ENCODE measurements around the gene PTPRN. TPM values are rescaled to one million over a fixed set of nuclear protein-coding genes. Genes with fewer than 3 reads are reported as not detected.
"Not testable (repeated sequence)": the region's sequence is repeated elsewhere in the genome, so short reads cannot be mapped to it uniquely, and the experiment has no call there.

The PTPRN gene
- polyA plus RNA-seq (ENCODE audit: insufficient read length in 3 of 3): under 1 TPM; 0.16 to 0.27 (median 0.17) TPM
- long read RNA-seq, donor 1: 0 reads
- long read RNA-seq, donor 2: 0 reads
- long read RNA-seq, donor 3: 0 reads
- long read RNA-seq, donor 4: 0 reads
- long read RNA-seq, donor 5: 0 reads
- long read RNA-seq, donor 6: 0 reads
- long read RNA-seq, donor 7: 0 reads
- long read RNA-seq, donor 8: 0 reads
- long read RNA-seq, donor 9: 0 reads
- long read RNA-seq, donor 10: 0 reads
- long read RNA-seq, donor 11: 0 reads
- long read RNA-seq, donor 12: 0 reads
- long read RNA-seq, donor 13: 0 reads
- long read RNA-seq, donor 14: 0 reads
- long read RNA-seq, donor 15, partial matches to known transcripts: 0 of 1 reads
- long read RNA-seq, donor 15, other reads (novel, unspliced or antisense): 0 of 1 reads
- long read RNA-seq, donor 16: 0 reads

- DNase-seq: no peak
These were observed at the start of gene PTPRN for GRCh38 chr2:219309278-219309677. TSS of gene PTPRN (minus strand) at chr2:219309401. CDS start at chr2:219309332, 69 bp downstream.

GRCh38 chr2:219358170-219359075, 49.2 kb upstream of the PTPRN start:
- DNase-seq: no peak

GRCh38 chr2:219356834-219357233, 47.6 kb upstream of the PTPRN start:
- DNase-seq: no peak

- no peak for DNase-seq
These were observed 45.4 kb upstream of the PTPRN start for GRCh38 chr2:219354582-219354981.

GRCh38 chr2:219353129-219353528, 43.9 kb upstream of the PTPRN start:
- no peak for DNase-seq

- DNase-seq: peak; percentile 35
These were observed 43.3 kb upstream of the PTPRN start for GRCh38 chr2:219352448-219353023.

- DNase-seq: no peak
These were observed 41.6 kb upstream of the PTPRN start for GRCh38 chr2:219350710-219351221.

GRCh38 chr2:219350215-219350614, 41.0 kb upstream of the PTPRN start:
- no peak for DNase-seq

- peak; percentile 35 for DNase-seq
These were observed 35.7 kb upstream of the PTPRN start for GRCh38 chr2:219344751-219345430.

- DNase-seq: no peak
These were observed 26.2 kb upstream of the PTPRN start for GRCh38 chr2:219335373-219335786.

- no peak for DNase-seq
These were observed 24.9 kb upstream of the PTPRN start for GRCh38 chr2:219334076-219334475.

GRCh38 chr2:219332542-219332941, 23.3 kb upstream of the PTPRN start, which contains the start of gene RESP18:
TSS of gene RESP18 (minus strand) at chr2:219332744.
- DNase-seq: no peak

GRCh38 chr2:219331560-219332213, 22.5 kb upstream of the PTPRN start:
- peak; percentile 52 for DNase-seq

GRCh38 chr2:219327719-219328118, 18.5 kb upstream of the PTPRN start:
- DNase-seq: no peak

GRCh38 chr2:219325657-219326315, 16.6 kb upstream of the PTPRN start:
- no peak for DNase-seq

GRCh38 chr2:219325136-219325535, 15.9 kb upstream of the PTPRN start:
- DNase-seq: no peak

- no peak for DNase-seq
These were observed 14.2 kb upstream of the PTPRN start for GRCh38 chr2:219323434-219323833.

GRCh38 chr2:219314804-219315468, 5.7 kb upstream of the PTPRN start:
- no peak for DNase-seq

GRCh38 chr2:219312683-219313263, 3.6 kb upstream of the PTPRN start:
- not testable (repeated sequence) for DNase-seq
